Measurements from ENCODE around the gene PADI4. TPM values are rescaled to one million over a fixed set of nuclear protein-coding genes. Genes with fewer than 3 reads are reported as not detected.

The PADI4 gene
- total and polyA plus RNA-seq, 2 donors (not counting 3 experiments of a cell fraction or from before 2014, with no cell fraction given): not detected

DNA sequence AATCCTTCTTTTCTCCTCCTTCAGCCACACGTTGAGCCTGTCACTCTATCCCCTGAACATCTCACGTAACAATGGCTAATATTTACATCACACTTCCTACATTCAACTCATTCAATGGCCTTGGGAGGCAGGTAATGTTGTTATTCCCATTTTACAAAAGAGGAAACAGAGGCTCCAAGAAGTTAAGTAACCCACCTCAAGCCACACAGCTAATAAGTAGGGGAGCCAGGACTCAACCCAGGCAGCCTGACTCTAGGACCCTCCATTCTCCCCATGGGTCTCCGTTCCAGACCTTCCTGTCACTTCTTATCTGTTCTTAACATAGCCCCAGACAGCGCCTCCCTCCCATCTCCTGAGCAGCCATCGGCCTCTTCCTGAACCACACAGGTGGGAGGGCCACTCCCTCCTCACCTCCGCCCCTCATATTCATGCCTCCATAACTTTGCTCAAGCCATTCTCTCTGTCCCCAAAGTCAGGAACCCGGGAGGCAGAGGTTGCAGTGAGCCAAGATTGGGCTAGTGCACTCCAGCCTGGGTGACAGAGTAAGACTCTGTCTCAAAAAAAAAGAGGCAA lies 2.2 kb downstream of the PADI4 start:
- Histone ChIP-seq H3K27ac (ENCODE audit: insufficient read depth, low read depth, low read length) (no peak overlapping the region), H2AFZ (ENCODE audit: low read depth, low read length) (no peak overlapping the region), H3K9ac (replicated peaks; ENCODE audit: extremely low read depth, insufficient read depth, low read length) (no peak overlapping the region), H3K79me2 (ENCODE audit: control insufficient read depth, insufficient read depth, low read length) (no peaks in the 10 kb centered on the region), H3K9me3 (replicated peaks; ENCODE audit: control insufficient read depth, insufficient read depth, low read length) (no peaks in the 10 kb centered on the region), H3K4me2 (ENCODE audit: insufficient read depth, low read length) (no peak overlapping the region), H3K4me3 (replicated peaks in 1 of 3; ENCODE audit: insufficient read depth in 1 of 3, low read depth in 1 of 3, low read length in 3 of 3) (no peak overlapping the region), H3K4me1 (ENCODE audit: control insufficient read depth, extremely low read depth, insufficient read depth, low read length) (no peaks in the 10 kb centered on the region), H3K36me3 (ENCODE audit: control insufficient read depth in 2 of 2, extremely low read depth in 1 of 2, insufficient read depth in 2 of 2, low read length in 2 of 2) (no peaks in the 10 kb centered on the region), H3K27me3 (ENCODE audit: control insufficient read depth in 2 of 2, insufficient read depth in 2 of 2, low read length in 2 of 2) (peaks cover 0 to 2% of the 10 kb centered on the region in 2 experiments), H3K9me1 (replicated peaks; ENCODE audit: control insufficient read depth, extremely low read depth, insufficient read depth, low read length) (no peaks in the 10 kb centered on the region), H4K20me1 (replicated peaks; ENCODE audit: control insufficient read depth, extremely low read depth, insufficient read depth, low read length) (no peaks in the 10 kb centered on the region)
- POLR2A ChIA-PET: no interaction called here
- CTCF ChIA-PET: no interaction called here
- no peak for TF ChIP-seq POLR2AphosphoS5 (IDR thresholded peaks at IDR 0.05; ENCODE audit: insufficient read depth, low read depth, low read length)
- TF ChIP-seq, protein P1, sequence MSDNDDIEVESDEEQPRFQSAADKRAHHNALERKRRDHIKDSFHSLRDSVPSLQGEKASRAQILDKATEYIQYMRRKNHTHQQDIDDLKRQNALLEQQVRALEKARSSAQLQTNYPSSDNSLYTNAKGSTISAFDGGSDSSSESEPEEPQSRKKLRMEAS (IDR thresholded peaks at IDR 0.05; ENCODE audit: insufficient read depth, insufficient read length): no peak
- TF ChIP-seq EZH2 (IDR thresholded peaks at IDR 0.05; ENCODE audit: borderline replicate concordance, low read depth, low read length, severe bottlenecking): no peak
- TF ChIP-seq FOS (IDR thresholded peaks at IDR 0.05; ENCODE audit: borderline replicate concordance, insufficient read depth, low read length): no peak
- TF ChIP-seq MYC (IDR thresholded peaks at IDR 0.05; ENCODE audit: low read depth, low read length): no peak
- TF ChIP-seq POLR2A (IDR thresholded peaks at IDR 0.05; ENCODE audit: low read depth, low read length): no peak
- TF ChIP-seq CTCF (IDR thresholded peaks at IDR 0.05; ENCODE audit: extremely low read depth in 1 of 2, insufficient read depth in 1 of 2, low read depth in 1 of 2, low read length in 2 of 2): no peak
- TF ChIP-seq GATA2 (IDR thresholded peaks at IDR 0.05; ENCODE audit: insufficient read depth, insufficient read length, low read depth, low read length): no peak
- no peak for TF ChIP-seq JUN (IDR thresholded peaks at IDR 0.05; ENCODE audit: borderline replicate concordance, insufficient read depth, insufficient read length, low read depth)
- intact Hi-C loops (cut with micrococcal nuclease) (no loop called here), dilution Hi-C loops (cut with MboI; ENCODE audit: extremely low pct_ligation_motif_present, low sequenced_read_pairs) (no loop called here)
- no peak for DNase-seq (ENCODE audit: low read depth, low spot score)
- no peak for FAIRE-seq
- no TSS peak for BruUV-seq (replicated peaks)
